NCI-H2081 (cell line): Measurements from ENCODE around the gene GYPC.

Experiments used
- DNase-seq, 2 experiments: peaks; one replicate each; lab custom pipeline; 2025; lab: John Stamatoyannopoulos, UW

The GYPC gene

DNA sequence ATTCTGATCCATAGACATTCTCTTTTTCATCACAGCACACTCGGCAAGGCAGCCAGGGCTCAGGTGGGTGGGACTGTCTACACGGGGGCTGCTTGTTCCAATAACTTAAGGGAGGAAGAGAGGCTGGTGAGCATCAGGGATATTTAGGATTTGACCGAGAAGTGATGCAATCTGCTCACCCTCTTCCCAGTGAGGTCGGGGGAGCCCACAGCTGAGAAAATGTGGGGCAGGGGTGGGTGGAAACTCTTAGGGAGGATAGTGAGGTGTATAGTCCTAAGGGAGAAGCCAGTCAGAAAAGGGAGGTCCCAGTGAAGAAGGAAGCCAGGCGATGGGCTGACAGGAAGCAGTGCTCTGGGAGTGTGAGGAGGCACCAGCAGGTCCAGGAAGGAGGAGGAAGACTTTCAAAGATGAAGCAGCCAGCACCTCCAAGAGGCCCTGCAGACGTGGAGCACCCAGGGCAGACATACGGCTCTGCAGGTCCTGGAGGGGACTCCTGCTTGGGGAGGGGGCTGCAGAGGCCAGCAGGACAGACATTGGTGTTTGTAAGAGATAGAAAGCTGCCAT, 76.8 kb downstream of the GYPC start:
- DNase-seq: no peak

DNA sequence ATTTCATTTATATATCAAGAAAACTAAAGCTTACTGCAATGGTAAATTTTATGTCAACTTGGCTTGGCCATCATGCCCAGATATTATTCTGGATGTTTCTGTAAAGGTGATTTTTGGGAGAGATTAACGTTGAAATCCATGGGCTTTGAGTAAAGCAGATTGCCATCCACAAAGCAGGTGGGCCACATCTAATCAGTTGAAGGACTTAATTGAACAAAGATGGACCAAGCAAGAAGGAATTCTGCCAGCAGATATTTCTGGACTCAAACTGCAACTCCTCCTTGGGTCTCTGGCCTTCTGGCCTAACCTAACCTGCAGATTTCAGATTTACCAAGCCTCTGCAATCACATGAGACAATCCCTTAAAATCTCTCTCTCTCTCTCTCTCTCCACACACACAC, 77.8 kb downstream of the GYPC start:
- DNase-seq: no peak

GRCh38 chr2:126736133-126736874, 80.3 kb downstream of the GYPC start:
- DNase-seq: no peak

DNA sequence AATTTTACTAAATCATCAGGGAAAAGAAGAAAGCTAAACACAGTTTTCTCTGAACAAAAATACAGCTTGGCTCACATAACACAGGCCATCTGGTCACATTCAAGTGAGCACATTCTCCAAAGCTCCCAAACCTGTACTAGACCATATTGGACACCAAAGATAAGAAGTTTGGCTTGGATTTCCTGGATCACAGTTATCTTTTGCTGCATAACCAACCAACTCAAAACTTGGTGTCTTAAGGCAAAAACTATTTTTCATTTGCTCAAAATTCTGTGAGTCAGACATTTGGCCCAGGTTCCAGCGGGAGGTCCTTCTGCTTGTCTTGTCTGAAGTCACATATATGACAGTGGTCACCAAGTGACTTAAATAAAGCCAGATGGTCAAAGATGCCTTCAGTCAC, 83.2 kb downstream of the GYPC start:
- no peak for DNase-seq

DNA sequence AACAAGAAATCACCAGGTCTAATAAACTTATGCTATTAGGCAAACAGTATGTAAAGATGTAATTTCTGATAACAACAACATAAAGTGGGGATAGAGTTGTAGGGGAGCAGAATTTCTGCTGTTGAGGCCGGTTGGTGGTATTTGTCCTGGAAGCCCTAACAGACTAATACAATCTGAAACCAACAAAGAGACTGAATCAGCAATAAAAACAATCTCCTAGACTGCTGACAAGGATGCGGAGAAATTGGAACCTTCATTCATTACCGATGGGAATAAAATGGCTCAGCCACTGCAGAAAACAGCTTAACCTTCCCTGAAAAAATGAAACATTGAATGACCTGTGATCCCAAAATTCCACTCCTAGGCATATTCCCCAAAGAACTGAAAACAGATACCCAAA, 88.7 kb downstream of the GYPC start:
- DNase-seq: no peak
